GM21717 (cell line): ENCODE data around the gene CCDC3.
"Not testable (repeated sequence)": the region's sequence is repeated elsewhere in the genome, so short reads cannot be mapped to it uniquely, and the experiment has no call there.

ENCODE experiments used
- ATAC-seq: cut with Tn5 transposase; IDR thresholded peaks from one replicate; pipeline ENCODE4 v1.9.1; 2021; ENCODE audit warnings: mild to moderate bottlenecking, moderate library complexity; ENCODE audit not compliant: unreplicated experiment

Gene CCDC3

GRCh38 chr10:13001041-13001886 lies at the start of gene CCDC3:
TSS of gene CCDC3 (minus strand) at chr10:13001713. CDS start at chr10:13001570, 143 bp downstream.
- ATAC-seq: no peak

DNA sequence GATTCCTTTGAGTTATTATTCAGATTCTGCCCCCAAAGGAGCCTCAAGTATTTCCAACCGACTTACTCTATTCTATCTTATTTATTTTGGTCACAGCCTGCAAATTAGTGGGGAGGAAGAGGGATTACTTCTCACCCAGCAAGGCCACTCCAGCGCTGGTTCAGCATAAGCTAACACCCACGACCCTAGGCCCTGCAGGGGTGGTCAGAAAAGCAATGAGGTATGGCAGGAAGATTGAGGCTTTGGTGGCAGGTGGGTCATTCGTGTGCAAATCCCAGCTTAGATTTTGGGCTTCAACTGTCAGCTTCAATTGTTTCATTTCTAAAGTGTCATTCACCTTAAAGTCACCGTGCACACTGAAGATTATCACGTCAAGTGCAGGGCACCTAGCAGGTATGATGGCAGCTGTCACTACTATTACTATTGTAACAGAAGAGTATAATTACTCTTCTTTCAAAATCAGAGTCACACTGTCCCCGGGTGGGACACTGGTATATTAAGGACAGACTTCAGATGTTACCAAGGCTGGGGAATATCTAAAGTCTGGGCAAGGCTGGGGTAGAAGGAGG lies 49.7 kb upstream of the CCDC3 start:
- ATAC-seq: no peak

DNA sequence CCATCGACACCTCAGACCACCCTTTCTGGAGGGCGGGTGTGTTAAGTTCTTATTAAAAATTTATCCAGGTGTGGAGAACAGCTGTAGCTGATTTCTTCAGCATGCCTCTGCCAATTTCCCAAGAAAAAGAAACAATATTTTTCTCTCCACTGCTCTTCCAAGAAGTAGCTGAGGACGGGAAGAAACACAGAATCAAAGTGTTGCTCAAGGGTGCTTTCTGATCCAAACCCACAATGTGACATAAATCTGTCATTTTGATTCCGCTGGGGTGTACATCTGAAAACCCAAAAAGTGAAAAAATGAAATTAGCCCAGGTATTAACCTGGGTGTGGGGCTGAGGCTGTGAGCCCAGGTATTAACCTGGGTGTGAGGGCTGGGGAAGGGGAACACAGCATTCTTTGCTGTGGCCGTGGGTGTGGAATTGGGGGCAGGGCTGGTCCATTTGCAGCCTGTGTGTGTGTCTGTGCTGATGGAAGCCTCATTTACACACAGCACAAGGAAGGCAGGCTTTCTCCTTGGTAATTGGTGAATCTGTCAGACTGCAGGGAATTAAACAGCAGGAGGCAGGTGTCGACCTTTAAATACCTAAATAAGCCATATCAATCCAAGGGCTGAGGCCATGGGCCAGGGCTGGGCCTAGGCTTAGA lies 48.4 kb upstream of the CCDC3 start:
- ATAC-seq: no peak

DNA sequence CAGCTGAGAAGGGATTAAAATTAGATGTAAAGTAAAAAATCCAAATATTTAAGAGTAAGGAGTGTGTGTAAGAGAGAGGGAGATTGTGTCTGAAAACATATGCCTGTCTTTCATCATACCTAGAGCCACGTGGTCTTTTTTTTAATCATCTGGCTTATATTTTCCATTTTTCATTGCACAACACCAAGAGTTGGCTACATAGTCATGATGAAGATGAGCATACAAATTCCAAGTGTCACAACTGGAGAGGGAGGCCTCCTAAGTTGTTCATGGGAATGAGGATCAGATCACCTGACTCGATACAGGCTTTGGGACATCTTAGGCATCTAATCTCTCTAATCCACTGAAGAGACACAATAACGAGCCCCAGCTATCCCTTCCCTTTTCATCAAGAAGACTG lies 47.2 kb upstream of the CCDC3 start:
- ATAC-seq: no peak

- no peak for ATAC-seq
These were observed 46.2 kb upstream of the CCDC3 start for GRCh38 chr10:13047529-13048206.

GRCh38 chr10:13046851-13047528 lies 45.5 kb upstream of the CCDC3 start:
- ATAC-seq: no peak

DNA sequence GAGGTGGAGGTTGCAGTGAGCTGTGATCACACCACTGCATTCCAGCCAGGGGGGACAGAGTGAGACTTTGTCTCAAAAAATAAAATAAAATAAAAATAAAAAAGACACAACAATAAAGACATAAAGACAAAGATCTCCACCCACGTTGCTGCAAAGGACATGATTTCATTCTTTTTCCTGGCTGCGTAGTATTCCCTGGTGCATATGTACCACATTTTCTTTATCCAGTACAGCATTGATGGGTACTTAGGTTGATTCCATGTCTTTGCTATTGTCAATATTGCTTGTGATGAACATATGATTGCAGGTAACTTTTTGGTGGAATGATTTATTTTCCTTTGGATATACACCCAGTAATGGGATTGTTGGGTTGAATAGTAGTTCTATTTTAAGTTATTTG lies 42.0 kb upstream of the CCDC3 start:
- ATAC-seq: no peak

- no peak for ATAC-seq
These were observed 38.2 kb upstream of the CCDC3 start for GRCh38 chr10:13039761-13040160.

- no peak for ATAC-seq
These were observed 36.9 kb upstream of the CCDC3 start for GRCh38 chr10:13038391-13038790.

- no peak for ATAC-seq
These were observed 36.3 kb upstream of the CCDC3 start for GRCh38 chr10:13037832-13038231.

GRCh38 chr10:13036841-13037240 lies 35.3 kb upstream of the CCDC3 start:
- ATAC-seq: no peak

DNA sequence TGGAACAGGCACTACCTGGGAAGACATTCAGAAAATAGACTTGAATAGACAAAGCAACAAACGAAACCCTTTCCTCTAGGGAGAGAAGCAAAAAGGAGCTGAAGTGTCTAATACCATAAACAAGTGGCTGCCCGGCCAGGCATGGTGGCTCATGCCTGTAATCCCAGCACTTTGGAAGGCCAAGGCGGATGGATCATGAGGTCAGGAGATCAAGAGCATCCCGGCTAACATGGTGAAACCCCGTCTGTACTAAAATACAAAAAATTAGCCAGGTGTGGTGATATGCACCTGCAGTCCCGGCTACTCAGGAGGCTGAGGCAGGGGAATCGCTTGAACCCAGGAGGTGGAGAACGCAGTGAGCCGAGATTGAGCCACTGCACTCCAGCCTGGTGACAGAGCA lies 34.2 kb upstream of the CCDC3 start:
- ATAC-seq: not testable (repeated sequence)

DNA sequence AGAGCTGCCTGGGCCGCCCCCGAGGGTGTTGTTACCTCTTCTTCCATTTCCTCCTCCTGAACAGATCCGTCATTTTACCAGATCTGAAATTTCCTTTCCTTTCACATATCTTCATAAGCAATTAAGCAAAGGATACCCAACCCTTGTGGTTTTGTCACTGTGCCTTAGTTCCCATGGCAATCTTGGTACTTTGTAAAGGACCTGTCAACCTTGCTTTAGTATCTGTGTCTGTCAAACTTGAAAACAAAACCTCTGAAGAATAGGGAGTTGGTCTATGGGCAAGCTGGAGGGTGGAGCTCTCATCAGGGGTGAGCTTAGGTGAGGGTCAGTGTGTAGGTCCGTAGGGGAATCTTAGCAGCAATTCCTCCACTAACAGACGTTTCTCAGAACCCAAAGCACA lies 25.4 kb upstream of the CCDC3 start:
- no peak for ATAC-seq

- ATAC-seq: no peak
These were observed 22.2 kb upstream of the CCDC3 start for GRCh38 chr10:13023754-13024153.

- no peak for ATAC-seq
These were observed 17.8 kb upstream of the CCDC3 start for GRCh38 chr10:13019280-13019679.

DNA sequence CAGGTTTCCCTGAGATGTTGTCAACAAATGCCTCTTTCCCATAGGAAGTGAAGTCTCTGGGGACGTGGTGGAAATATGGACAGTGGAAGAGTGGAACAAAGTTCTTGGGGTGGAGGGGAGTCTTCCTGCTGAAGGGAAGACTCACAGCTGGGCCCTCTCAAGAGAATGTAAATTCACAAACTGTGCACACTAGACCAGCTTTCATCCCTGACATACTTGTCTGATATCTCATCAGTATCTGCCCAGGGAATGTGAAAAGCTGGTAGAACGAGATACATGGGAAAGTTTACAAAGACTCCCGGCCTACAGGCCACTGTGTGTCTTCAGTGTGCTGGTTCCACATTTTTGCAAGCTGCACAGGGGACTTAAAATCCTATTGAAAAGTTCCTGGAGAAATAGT lies 16.7 kb upstream of the CCDC3 start:
- no peak for ATAC-seq

DNA sequence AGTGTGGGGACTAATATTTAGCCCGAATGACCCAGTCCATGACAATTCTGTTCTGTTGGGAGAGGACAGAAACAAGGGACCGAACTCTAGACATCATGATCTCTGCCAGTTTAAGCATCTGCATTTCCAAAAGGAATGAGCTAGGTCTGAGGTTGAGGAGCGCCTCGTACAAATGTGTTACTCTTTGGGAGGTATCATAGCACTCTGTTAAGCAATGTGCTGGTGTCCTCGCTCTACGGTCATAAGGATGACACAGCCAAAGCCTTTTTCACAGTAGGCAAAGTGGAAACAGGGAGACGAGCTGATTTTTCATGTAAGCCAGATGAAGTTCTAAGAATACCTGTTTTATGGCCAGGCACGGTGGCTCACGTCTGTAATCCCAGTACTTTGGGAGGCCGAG lies 15.4 kb upstream of the CCDC3 start:
- no peak for ATAC-seq

- no peak for ATAC-seq
These were observed 14.9 kb upstream of the CCDC3 start for GRCh38 chr10:13016426-13016825.

GRCh38 chr10:13006037-13006436 lies 4.5 kb upstream of the CCDC3 start:
- no peak for ATAC-seq

GRCh38 chr10:13003759-13004158 lies 2.2 kb upstream of the CCDC3 start:
- no peak for ATAC-seq

GRCh38 chr10:13003004-13003403 lies 1.5 kb upstream of the CCDC3 start:
- ATAC-seq: no peak
